ENCODE measurements around the gene ALPK3. TPM values are rescaled to one million over a fixed set of nuclear protein-coding genes. Genes with fewer than 3 reads are reported as not detected.

The ALPK3 gene
- polyA plus RNA-seq, 3 donors = 12.5 to 15.9 (median 13.5) TPM

GRCh38 chr15:84887938-84888337, 70.8 kb downstream of the ALPK3 start:
- DNase-seq (ENCODE audit: low read depth in 3 of 3, low spot score in 2 of 3) = no peak

- DNase-seq (ENCODE audit: low read depth in 3 of 3, low spot score in 2 of 3) = no peak
These were observed 71.5 kb downstream of the ALPK3 start for GRCh38 chr15:84888639-84889038.

GRCh38 chr15:84889313-84889990, 72.3 kb downstream of the ALPK3 start:
- no peak for DNase-seq (ENCODE audit: low read depth in 3 of 3, low spot score in 2 of 3)

- no peak for DNase-seq (ENCODE audit: low read depth in 3 of 3, low spot score in 2 of 3)
These were observed 73.0 kb downstream of the ALPK3 start for GRCh38 chr15:84889991-84890669.

GRCh38 chr15:84890670-84891162, 73.6 kb downstream of the ALPK3 start:
- DNase-seq (ENCODE audit: low read depth in 3 of 3, low spot score in 2 of 3) = no peak

GRCh38 chr15:84891339-84891738, 74.2 kb downstream of the ALPK3 start:
- DNase-seq (ENCODE audit: low read depth in 3 of 3, low spot score in 2 of 3) = no peak

- DNase-seq (ENCODE audit: low read depth in 3 of 3, low spot score in 2 of 3) = no peak
These were observed 75.7 kb downstream of the ALPK3 start for GRCh38 chr15:84892786-84893307.

- no peak for DNase-seq (ENCODE audit: low read depth in 3 of 3, low spot score in 2 of 3)
These were observed 76.5 kb downstream of the ALPK3 start for GRCh38 chr15:84893607-84894006.

GRCh38 chr15:84894736-84895425, 77.7 kb downstream of the ALPK3 start:
- no peak for DNase-seq (ENCODE audit: low read depth in 3 of 3, low spot score in 2 of 3)

- no peak for DNase-seq (ENCODE audit: low read depth in 3 of 3, low spot score in 2 of 3)
These were observed 81.6 kb downstream of the ALPK3 start for GRCh38 chr15:84898761-84899160.

- no peak for DNase-seq (ENCODE audit: low read depth in 3 of 3, low spot score in 2 of 3)
These were observed 82.6 kb downstream of the ALPK3 start for GRCh38 chr15:84899750-84900149.

GRCh38 chr15:84901540-84901939, 84.4 kb downstream of the ALPK3 start:
- DNase-seq (ENCODE audit: low read depth in 3 of 3, low spot score in 2 of 3) = no peak

GRCh38 chr15:84903751-84904150, 86.6 kb downstream of the ALPK3 start:
- DNase-seq (ENCODE audit: low read depth in 3 of 3, low spot score in 2 of 3) = no peak

- DNase-seq (ENCODE audit: low read depth in 3 of 3, low spot score in 2 of 3) = no peak
These were observed 87.3 kb downstream of the ALPK3 start for GRCh38 chr15:84904419-84904818.

GRCh38 chr15:84905016-84905916, 88.1 kb downstream of the ALPK3 start:
- DNase-seq (ENCODE audit: low read depth in 3 of 3, low spot score in 2 of 3) = no peak

GRCh38 chr15:84907731-84908130, 90.6 kb downstream of the ALPK3 start:
- no peak for DNase-seq (ENCODE audit: low read depth in 3 of 3, low spot score in 2 of 3)

- DNase-seq (ENCODE audit: low read depth in 3 of 3, low spot score in 2 of 3) = no peak
These were observed 91.4 kb downstream of the ALPK3 start for GRCh38 chr15:84908564-84908963.

- DNase-seq (ENCODE audit: low read depth in 3 of 3, low spot score in 2 of 3) = no peak
These were observed 91.9 kb downstream of the ALPK3 start for GRCh38 chr15:84909029-84909428.

GRCh38 chr15:84909782-84910181, 92.6 kb downstream of the ALPK3 start:
- no peak for DNase-seq (ENCODE audit: low read depth in 3 of 3, low spot score in 2 of 3)

GRCh38 chr15:84910928-84911623, 93.9 kb downstream of the ALPK3 start:
- no peak for DNase-seq (ENCODE audit: low read depth in 3 of 3, low spot score in 2 of 3)
